ENCODE data around the gene NOL8. TPM values are rescaled to one million over a fixed set of nuclear protein-coding genes. Genes with fewer than 3 reads are reported as not detected.

NOL8 gene
- total RNA-seq, 4 donors from 2014 or later, result 11.5 to 20.2 (median 14.0) TPM

DNA sequence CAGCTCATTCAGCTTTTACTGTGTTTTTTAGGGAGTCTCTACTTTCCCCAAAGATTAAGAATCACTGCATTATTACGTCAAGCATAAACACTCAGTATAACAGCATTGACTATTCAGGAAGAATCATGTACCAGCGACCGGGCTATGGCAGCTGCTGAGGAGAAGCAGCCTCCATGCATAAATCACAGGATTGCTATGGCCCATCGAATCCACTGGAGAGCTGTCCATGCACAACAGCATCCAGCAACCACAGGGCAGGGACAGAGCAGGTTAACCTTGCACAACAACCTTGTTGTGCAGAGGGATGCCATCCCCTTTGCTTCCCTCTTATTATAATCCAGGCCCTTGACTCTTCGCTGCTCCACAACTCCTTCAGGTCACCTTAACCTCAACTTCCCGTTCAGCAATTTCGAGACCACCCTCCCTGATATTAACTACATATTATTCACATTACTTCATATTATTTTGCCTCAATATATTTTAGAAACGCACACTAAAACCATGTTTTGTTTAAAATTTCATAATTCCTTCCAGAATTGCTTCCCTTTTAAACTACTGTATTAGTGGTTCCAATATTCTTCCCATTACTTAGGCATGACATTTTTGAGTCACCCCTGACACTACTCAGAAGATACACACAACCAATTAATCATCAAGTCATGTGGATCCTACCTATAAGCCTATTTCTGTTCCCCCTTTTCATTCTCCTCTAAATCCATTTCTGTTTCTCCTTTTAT lies 32.6 kb downstream of the NOL8 start:
- peak overlapping the region; percentile 71 to 88 (median 79) for H3K4me3 ChIP-seq
- no peaks in the 10 kb centered on the region for H3K9me3 ChIP-seq
- H3K27ac ChIP-seq, result peak overlapping the region; percentile 81 to 91 (median 88)
- intact Hi-C loops (cut with DNase I; ENCODE audit: low total_unique reads) (loop anchor here (1.0 to 10.0 kb wide), 4 partner anchors 33 to 804 kb away; partner anchors contain the start of genes BICD2, CARD19, CENPP and NOL8), in situ Hi-C loops (cut with MboI; ENCODE audit: low sequenced_read_pairs in 4 of 4) (loop anchor here in 1 of 4 donors (25.0 kb wide), 1 partner anchor 155 kb away; no protein-coding TSS in a partner anchor)
- peaks cover 0 to 25% of the 10 kb centered on the region in 2 donors for H3K36me3 ChIP-seq
- no peak for TF ChIP-seq POLR2A (IDR thresholded peaks at IDR 0.05)
- TF ChIP-seq, protein P1, sequence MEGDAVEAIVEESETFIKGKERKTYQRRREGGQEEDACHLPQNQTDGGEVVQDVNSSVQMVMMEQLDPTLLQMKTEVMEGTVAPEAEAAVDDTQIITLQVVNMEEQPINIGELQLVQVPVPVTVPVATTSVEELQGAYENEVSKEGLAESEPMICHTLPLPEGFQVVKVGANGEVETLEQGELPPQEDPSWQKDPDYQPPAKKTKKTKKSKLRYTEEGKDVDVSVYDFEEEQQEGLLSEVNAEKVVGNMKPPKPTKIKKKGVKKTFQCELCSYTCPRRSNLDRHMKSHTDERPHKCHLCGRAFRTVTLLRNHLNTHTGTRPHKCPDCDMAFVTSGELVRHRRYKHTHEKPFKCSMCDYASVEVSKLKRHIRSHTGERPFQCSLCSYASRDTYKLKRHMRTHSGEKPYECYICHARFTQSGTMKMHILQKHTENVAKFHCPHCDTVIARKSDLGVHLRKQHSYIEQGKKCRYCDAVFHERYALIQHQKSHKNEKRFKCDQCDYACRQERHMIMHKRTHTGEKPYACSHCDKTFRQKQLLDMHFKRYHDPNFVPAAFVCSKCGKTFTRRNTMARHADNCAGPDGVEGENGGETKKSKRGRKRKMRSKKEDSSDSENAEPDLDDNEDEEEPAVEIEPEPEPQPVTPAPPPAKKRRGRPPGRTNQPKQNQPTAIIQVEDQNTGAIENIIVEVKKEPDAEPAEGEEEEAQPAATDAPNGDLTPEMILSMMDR (IDR thresholded peaks at IDR 0.05 in 4 of 5, conservative IDR thresholded peaks at IDR 0.05 in 1 of 5), result no peak
- DNase-seq (no peak), ATAC-seq (no peak)
- peaks cover 16 to 20% of the 10 kb centered on the region in 2 donors for H3K4me1 ChIP-seq
- no peaks in the 10 kb centered on the region for H3K27me3 ChIP-seq

DNA sequence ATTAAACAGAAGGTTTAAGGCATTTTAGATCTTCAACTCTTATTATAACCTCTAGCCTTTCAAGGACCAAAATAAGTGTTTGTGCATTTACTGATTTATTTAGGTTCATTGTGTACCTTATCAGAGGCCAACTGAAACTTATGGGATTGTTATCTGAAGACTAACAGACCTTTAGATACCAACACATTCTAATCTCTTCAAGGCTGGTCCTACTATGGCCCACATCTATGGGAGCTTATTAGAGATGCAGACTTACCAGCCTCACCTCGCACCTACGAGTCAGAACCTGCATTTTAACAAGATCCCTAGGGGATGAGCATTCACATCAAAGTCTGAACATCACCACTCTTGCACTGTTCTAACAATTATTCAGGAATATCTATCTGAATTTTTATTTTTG lies 33.6 kb downstream of the NOL8 start:
- Histone ChIP-seq H3K36me3 (peaks cover 0 to 28% of the 10 kb centered on the region in 2 donors), H3K27ac (peak overlapping the region in 1 of 4 donors; percentile 21), H3K9me3 (no peaks in the 10 kb centered on the region), H3K4me1 (peaks cover 16 to 20% of the 10 kb centered on the region in 2 donors), H3K27me3 (no peaks in the 10 kb centered on the region), H3K4me3 (no peak overlapping the region)
- no peak for DNase-seq
- TF ChIP-seq, protein P1 (IDR thresholded peaks at IDR 0.05 in 4 of 5, conservative IDR thresholded peaks at IDR 0.05 in 1 of 5), result no peak
- no peak for TF ChIP-seq POLR2A (IDR thresholded peaks at IDR 0.05)
- in situ Hi-C loops (cut with MboI; ENCODE audit: low sequenced_read_pairs in 4 of 4), result loop anchor here in 1 of 4 donors (25.0 kb wide), 1 partner anchor 154 kb away; no protein-coding TSS in a partner anchor
- no peak for ATAC-seq
- intact Hi-C loops (cut with DNase I; ENCODE audit: low total_unique reads), result loop anchor here (5.0 to 10.0 kb wide), 2 partner anchors 473 to 586 kb away; partner anchors contain the start of genes BICD2 and ZNF484

DNA sequence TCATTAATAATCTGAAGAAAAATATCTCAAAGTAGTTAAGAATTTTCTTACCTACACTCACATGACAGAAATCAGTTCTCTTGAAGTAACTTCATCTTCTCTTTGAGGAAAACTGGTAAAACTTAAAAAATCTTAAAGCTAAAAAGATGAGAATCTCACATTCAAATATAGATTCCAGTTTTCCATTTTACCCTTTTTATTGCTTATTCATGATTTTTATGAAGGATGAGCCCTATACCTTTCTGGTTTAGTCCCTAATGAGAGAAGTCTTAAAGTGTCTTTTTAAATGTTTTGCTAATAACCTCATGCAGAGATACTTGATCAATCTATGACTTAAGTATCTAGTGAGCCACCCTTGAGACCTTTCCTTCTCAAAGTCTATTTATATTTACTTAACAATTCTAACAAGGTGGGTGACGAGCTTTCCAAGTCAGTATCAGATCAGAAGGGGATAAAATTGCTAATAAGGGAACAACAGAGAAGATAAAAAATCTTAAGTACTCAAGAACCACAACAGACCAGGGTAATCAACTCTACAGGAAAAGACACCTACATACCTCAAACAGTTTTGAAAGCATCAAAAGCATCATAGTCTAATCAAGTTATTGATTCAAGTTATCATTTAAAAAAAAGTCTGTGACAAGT lies 34.2 kb downstream of the NOL8 start:
- intact Hi-C loops (cut with DNase I; ENCODE audit: low total_unique reads) (loop anchor here (5.0 to 10.0 kb wide), 2 partner anchors 474 to 586 kb away; partner anchors contain the start of genes BICD2 and ZNF484), in situ Hi-C loops (cut with MboI; ENCODE audit: low sequenced_read_pairs in 4 of 4) (loop anchor here in 1 of 4 donors (25.0 kb wide), 1 partner anchor 154 kb away; no protein-coding TSS in a partner anchor)
- H3K27me3 ChIP-seq, result no peaks in the 10 kb centered on the region
- peaks cover 0 to 35% of the 10 kb centered on the region in 2 donors for H3K36me3 ChIP-seq
- TF ChIP-seq POLR2A (IDR thresholded peaks at IDR 0.05), result no peak
- TF ChIP-seq, protein P1 (IDR thresholded peaks at IDR 0.05 in 4 of 5, conservative IDR thresholded peaks at IDR 0.05 in 1 of 5), result no peak
- H3K4me1 ChIP-seq, result peaks cover 16 to 20% of the 10 kb centered on the region in 2 donors
- no peak overlapping the region for H3K27ac ChIP-seq
- DNase-seq (no peak), ATAC-seq (no peak)
- H3K9me3 ChIP-seq, result no peaks in the 10 kb centered on the region
- H3K4me3 ChIP-seq, result no peak overlapping the region

DNA sequence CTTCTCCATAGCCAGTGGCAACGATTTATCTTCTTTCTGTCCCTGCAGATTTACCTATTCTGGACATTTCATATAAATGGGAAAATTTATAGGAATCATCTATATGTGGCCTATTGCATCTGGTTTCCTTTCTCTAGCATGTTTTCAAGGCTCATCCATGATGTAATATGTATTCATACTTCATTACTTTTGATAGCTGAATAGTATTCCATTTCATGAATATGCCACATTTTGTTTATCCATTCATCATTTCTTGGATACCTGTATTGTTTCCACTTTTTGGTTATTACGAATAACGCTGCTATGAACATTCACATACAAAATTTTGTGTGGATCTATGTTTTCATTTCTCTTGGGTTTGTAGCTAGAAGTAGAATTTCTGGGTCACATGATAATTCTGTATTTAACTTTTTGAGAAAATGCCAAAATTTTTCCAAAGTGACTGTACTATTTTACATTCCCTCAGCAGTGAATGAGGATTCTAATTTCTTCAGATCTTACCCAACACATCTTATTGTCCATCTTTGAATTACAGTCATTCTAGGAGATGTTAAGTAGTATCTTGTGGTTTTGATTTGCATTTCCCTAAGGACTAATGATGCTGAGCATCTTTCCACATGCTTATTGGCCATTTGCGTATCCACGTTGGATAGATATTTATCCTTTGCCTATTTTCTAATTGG lies 35.3 kb downstream of the NOL8 start:
- TF ChIP-seq, protein P1 (IDR thresholded peaks at IDR 0.05 in 4 of 5, conservative IDR thresholded peaks at IDR 0.05 in 1 of 5), result no peak
- TF ChIP-seq POLR2A (IDR thresholded peaks at IDR 0.05), result no peak
- Histone ChIP-seq H3K27me3 (no peaks in the 10 kb centered on the region), H3K36me3 (peaks cover 0 to 46% of the 10 kb centered on the region in 2 donors), H3K27ac (no peak overlapping the region), H3K4me1 (peaks cover 16 to 17% of the 10 kb centered on the region in 2 donors), H3K4me3 (no peak overlapping the region), H3K9me3 (no peaks in the 10 kb centered on the region)
- no peak for ATAC-seq
- intact Hi-C loops (cut with DNase I; ENCODE audit: low total_unique reads) (loop anchor here (5.0 to 10.0 kb wide), 2 partner anchors 475 to 587 kb away; partner anchors contain the start of genes BICD2 and ZNF484), in situ Hi-C loops (cut with MboI; ENCODE audit: low sequenced_read_pairs in 4 of 4) (loop anchor here in 1 of 4 donors (25.0 kb wide), 1 partner anchor 153 kb away; no protein-coding TSS in a partner anchor)
- DNase-seq, result no peak
